Stimulated activated CD8-positive, alpha-beta memory T cell treated with anti-CD3 and anti-CD28 coated beads, Interleukin-12 subunit alpha, Interleukin-12 subunit beta, amount 100 ng/mL, for 1 hour (primary cell): Measurements from ENCODE around the gene AP1S2.
"Not testable (repeated sequence)": the region's sequence is repeated elsewhere in the genome, so short reads cannot be mapped to it uniquely, and the experiment has no call there.

ENCODE experiments used
- DNase-seq: peaks from one replicate; pipeline ENCODE4 v3.0.0-alpha.2; 2020; ENCODE audit warnings: low read depth

Gene AP1S2

DNA sequence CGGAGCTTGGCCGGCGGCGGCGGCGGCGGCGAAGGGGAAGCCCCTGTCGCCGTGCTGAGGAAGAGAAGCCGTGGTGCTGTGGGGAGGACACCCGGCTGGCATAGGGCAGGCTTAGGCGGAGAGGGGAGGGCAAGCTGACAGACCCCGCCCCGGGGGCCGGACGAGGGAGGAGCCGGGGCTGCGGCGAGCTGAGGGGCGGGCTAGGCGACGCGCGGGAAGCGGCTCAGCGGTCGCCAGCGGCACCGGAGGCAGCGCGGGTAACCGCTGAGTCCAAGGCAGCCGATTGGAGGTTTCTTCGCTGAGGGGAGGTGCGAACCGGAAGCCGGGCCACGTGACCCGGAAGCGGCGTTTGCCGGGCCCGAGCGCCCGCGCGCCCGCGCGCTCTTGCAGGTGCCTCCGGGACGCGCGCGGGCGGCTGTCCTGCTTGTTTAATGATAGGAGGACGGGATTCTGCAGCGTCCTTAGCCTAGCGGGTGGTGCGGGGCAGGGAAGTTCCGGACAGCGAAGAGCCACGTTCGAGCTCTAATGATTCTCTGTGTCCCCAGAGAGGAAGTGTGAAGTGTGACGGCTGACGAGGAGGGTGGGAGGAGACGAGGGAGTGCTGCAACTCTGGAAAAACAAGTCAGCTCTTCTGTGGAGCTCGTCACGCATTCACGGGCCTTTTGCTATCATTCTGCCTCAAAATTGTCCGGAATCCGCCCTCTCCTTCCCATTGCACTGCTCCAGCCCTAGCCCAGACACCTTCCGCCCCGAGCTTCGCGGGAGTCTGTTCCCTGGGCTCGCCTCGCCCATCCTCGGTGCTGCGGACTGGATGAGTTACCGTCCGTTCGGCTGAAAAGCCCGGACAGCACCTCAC, at the start of gene AP1S2:
TSS of gene AP1S2 (minus strand) at position 102 of the 856 bp plus-strand sequence. CDS start 2,289 bp downstream, outside the sequence.
- peak; percentile 82 for DNase-seq

- DNase-seq: no peak
Observed at GRCh38 chrX:15903186-15903681, 48.6 kb upstream of the AP1S2 start.

DNA sequence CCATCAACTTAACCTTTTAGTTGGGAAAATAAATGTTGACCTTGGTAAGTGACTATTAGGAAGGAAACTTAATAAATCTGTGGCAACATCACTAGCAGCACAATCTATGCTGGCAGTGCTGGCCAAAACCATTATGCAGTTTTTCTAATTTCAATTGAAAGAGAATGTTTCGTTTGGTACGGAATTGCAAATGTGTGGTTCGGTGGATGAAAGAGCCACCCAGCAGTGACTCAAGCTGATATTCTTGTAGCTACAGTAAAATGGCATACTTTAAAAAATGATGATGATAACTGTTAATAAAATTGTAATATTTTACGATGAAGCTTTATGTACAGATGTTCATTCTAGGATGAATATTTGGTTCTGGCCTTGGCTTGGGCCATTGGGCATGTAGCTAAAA, 40.7 kb upstream of the AP1S2 start:
- DNase-seq: no peak

DNA sequence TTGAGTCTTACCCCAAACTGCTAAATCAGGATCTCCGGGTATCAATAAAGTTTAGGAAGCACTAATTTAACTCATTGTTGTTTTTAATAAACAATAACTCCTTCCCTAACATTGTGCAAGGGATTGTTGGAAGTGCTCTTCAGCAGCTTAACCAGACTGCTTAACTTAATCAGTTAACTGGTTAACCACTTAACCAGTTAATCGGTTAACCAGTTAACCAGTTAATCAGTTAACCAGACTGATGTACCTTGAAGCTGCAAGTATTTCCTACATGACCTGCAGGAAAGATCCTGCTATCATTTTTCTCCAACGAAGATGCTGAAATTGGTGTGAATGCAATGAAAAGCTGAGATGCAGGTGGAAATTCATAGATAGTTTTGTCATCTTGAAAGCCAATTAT, 40.1 kb upstream of the AP1S2 start:
- no peak for DNase-seq

DNA sequence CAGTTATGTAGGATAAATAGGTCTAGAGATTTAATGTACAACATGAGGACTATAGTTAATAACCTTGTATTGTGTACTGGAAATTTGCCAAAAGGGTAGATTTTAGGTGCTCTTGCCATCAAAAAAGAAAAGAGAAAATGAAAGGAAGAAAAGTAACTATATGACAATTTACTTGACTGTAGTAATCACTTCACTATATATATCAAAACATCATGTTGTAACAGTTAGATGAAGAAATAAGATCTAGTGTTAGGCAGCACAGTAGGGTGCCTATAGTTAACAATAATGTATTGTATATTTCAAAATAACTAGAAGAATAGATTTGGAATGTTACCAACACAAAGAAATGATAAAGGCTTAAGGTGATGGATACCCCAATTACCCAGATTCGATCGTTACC, 35.9 kb upstream of the AP1S2 start:
- no peak for DNase-seq

- DNase-seq: no peak
Observed at GRCh38 chrX:15888062-15888461, 33.4 kb upstream of the AP1S2 start.

DNA sequence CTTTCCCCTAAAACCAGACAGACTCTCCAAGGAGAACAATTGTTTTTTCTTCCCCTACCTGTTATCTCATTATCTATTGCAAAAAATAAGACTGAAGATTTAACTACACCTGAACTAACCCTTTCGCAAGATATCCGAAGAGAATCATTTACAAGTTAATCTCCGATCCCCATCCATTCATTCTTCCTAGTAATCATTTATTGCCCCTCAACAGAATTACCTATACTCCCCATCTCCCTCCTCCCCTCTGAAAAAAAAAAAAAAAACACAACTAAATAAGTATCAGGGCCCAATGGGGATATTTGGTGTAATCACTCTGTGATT, 28.9 kb upstream of the AP1S2 start:
- no peak for DNase-seq

- DNase-seq: no peak
Observed at GRCh38 chrX:15882704-15883539, 28.3 kb upstream of the AP1S2 start.

DNA sequence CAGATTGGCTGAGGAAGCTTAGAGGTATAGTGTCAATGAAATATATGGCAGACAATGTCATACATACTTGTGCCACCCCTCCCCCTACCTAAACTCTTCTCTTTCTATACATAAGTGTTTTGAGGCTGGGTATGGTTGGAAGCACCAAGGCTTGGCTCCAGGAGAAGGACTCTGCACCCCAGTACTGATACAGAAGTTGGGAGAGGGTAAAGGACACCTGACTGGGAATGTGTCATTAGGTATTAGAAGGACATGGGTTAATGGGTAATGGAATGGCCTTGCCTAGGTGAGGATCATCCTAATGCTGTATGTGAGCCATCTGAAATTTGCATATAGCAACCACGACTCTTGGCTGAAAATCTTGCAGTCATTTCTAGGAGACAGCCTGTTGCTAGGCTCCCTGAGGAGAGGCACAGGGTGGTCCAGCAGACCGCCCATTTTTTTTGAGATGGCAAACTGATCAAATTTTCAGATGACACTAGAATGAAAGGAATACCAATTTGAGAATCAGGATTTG, 26.8 kb upstream of the AP1S2 start:
- DNase-seq: no peak

DNA sequence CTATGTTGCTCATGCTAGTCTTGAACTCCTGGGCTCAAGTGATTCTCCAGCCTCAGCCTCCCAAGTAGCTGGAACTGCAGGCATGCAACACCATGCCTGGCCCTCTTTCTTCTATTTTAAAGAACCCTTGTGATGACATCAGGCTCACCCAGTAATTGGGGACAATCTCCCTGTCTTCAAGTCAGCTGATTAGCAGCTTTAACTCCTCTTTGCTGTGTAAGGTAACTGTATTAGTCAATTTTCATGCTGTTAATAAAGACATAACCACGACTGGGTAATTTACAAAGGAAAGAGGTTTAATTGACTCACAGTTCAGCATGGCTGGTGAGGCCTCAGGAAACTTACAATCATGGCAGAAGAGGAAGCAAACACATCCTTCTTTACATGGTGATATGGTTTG, 23.3 kb upstream of the AP1S2 start:
- DNase-seq: not testable (repeated sequence)

GRCh38 chrX:15877380-15877779, 22.8 kb upstream of the AP1S2 start:
- DNase-seq: no peak

GRCh38 chrX:15874672-15875071, 20.1 kb upstream of the AP1S2 start:
- no peak for DNase-seq

GRCh38 chrX:15873566-15873965, 19.0 kb upstream of the AP1S2 start:
- DNase-seq: no peak

DNA sequence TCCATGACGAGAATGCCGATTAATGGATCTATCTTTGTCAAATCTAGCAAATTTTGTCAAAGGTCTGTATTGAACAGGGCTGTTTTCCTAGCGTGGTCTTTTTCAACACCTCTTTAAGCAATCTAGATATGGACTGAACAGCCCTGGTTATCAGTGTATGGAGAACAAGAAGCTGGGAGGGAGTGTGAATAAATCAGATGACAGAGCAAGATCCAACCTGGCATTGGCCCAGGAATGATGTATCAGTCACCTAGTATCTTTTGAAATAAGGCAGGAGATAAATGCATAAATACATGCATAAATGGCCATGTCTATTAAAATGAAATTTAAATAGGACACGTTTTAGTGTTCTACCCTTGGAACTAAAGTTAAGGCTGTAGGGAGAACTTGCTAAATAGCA, 15.7 kb upstream of the AP1S2 start:
- DNase-seq: no peak

- DNase-seq: no peak
Observed at GRCh38 chrX:15869695-15870094, 15.1 kb upstream of the AP1S2 start.

DNA sequence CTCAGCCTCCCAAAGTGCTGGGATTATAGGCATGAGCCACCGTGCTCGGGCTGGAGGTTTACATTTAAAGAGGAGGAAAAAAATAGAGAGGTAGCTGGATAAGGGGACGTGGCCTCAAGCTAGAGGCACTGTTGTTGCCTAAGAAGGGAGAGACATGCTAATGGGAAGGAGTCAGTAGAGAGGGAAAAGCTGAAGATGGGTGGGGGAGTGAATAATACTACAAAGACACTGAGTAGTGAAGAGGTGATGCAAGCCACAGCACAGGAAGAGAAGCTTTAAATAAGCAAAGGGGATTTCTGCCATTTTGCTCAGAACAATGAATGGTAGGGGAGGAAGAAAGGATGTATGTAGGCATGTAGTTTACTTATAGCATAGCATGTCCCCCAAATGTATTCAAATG, 11.5 kb upstream of the AP1S2 start:
- no peak for DNase-seq

- DNase-seq: no peak
Observed at GRCh38 chrX:15864629-15865028, 10.0 kb upstream of the AP1S2 start.

DNA sequence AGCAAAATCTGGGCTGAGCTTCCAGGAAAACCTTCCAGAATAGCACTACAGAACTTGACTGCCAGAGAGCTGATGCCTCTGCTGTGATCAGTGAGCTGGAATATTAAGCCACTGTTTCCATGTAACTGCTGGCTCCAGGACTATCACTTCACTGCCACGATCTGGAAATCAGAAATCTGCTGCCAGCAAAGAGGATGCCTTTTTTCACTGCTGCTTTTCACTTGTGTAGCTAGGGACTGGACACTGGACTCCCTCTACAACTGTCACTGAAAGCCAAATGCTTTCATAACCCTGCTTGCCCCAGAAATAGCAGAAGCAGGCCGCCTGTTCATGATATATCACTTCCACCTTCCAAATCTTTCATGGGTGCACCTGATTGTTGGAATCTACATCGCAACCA, 9.4 kb upstream of the AP1S2 start:
- DNase-seq: no peak

GRCh38 chrX:15860921-15861320, 6.3 kb upstream of the AP1S2 start:
- DNase-seq: no peak

GRCh38 chrX:15858051-15858450, 3.4 kb upstream of the AP1S2 start:
- DNase-seq: no peak

DNA sequence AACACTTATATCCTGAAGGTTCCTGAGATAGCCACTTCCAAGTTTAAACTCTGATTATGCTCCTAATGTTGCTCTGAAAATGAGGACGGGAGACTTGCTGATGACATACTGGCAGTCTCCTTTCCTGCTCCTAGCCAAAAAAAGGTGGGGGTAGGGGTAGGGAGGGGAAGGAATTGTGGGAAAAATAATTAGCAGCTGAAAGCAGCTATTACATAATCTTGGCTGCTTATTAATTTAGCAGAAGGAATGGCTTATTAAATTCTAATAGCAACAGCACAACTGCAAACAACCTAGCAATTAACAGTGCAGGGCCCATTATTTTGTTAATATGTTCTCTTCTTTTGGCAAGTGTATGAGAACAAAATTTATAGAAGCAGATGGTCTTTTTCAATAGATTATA, 2.0 kb upstream of the AP1S2 start:
- no peak for DNase-seq

GRCh38 chrX:15856222-15856587, 1.6 kb upstream of the AP1S2 start:
- no peak for DNase-seq

- no peak for DNase-seq
Observed at GRCh38 chrX:15855568-15856221, 1.1 kb upstream of the AP1S2 start.
